Activated CD8-positive, alpha-beta memory T cell treated with anti-CD3 and anti-CD28 coated beads for 1 hour (primary cell): ENCODE results near the gene AKAP12.

Experiments used
- DNase-seq, 2 donors: peaks; one replicate each; pipeline ENCODE4 v3.0.0-alpha.2; 2020; ENCODE audit warnings: low read depth in 1 of 2; ENCODE audit errors: extremely low read depth in 1 of 2

The AKAP12 gene

GRCh38 chr6:151402228-151402627 is 162.5 kb downstream of the AKAP12 start:
- no peak for DNase-seq

DNA sequence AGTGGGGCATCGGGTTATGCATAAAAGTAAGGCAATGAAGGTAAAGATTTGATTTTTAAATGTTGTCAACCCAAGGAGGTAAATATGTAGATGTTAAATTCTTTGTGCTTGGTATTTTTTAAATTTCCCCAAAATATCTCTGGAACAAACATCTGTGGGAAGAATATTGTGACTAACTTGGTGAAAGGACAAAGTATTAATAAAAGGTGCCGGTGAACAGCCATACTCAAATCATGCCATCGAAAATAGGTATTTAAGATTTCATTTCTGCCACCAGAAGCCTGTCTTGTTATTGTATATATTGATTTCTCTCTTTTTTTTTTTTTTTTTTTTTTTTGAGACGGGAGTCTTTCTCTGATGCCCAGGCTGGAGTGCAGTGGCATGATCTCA is 164.1 kb downstream of the AKAP12 start:
- no peak for DNase-seq
